Thyroid gland (tissue), 4 donors: ENCODE results near the gene PLEKHA7.

Experiments
- POLR2A ChIP-seq, 2 donors: fragments of 450-650 bp; IDR thresholded peaks; one replicate each; pipeline ENCODE4 v1.6.1; 2017; ENCODE audit warnings: antibody characterized with exemption in 2 of 2, mild to moderate bottlenecking in 2 of 2, moderate library complexity in 1 of 2
- TF ChIP-seq, protein P1 (sequence below), 6 experiments: fragments of 200-600 bp in 3 of 6; fragments of 450-650 bp in 3 of 6; sonication (generic) in 3 of 6; IDR thresholded peaks; one replicate each; pipeline ENCODE4 v1.5.1; 2016 to 2019; ENCODE audit warnings: antibody characterized with exemption in 6 of 6, mild to moderate bottlenecking in 2 of 6, inconsistent platforms in 1 of 6, moderate library complexity in 1 of 6

DNA sequence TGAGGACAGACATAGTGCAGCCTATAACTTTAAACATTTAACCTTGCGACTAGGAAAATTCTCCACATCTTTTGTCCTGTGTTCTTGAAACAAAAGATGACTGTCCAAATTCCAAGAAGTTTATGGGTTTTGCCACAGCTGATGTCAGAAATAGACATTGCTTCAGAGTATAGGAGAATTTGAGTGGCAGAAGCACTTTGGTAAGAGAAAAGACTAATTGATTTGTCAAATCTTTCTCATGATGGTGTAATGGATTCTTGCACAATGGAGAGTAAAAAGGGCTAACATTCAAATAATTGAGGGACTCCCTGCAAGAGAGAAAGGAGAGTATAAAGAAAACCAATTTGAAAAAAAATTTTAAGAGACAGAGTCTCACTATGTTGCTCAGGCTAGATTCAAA lies 250.5 kb downstream of the PLEKHA7 start:
- TF ChIP-seq, protein P1, sequence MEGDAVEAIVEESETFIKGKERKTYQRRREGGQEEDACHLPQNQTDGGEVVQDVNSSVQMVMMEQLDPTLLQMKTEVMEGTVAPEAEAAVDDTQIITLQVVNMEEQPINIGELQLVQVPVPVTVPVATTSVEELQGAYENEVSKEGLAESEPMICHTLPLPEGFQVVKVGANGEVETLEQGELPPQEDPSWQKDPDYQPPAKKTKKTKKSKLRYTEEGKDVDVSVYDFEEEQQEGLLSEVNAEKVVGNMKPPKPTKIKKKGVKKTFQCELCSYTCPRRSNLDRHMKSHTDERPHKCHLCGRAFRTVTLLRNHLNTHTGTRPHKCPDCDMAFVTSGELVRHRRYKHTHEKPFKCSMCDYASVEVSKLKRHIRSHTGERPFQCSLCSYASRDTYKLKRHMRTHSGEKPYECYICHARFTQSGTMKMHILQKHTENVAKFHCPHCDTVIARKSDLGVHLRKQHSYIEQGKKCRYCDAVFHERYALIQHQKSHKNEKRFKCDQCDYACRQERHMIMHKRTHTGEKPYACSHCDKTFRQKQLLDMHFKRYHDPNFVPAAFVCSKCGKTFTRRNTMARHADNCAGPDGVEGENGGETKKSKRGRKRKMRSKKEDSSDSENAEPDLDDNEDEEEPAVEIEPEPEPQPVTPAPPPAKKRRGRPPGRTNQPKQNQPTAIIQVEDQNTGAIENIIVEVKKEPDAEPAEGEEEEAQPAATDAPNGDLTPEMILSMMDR (IDR thresholded peaks at IDR 0.05), result no peak
- no peak for TF ChIP-seq POLR2A (IDR thresholded peaks at IDR 0.05)
